HG03060 (cell line): Measurements from ENCODE around the gene PRR7.
"Not testable (repeated sequence)": the region's sequence is repeated elsewhere in the genome, so short reads cannot be mapped to it uniquely, and the experiment has no call there.

Experiments
- ATAC-seq: cut with Tn5 transposase; IDR thresholded peaks from one replicate; pipeline ENCODE4 v1.9.1; 2021; ENCODE audit warnings: low read depth, moderate number of reproducible peaks; ENCODE audit not compliant: unreplicated experiment

Gene PRR7

DNA sequence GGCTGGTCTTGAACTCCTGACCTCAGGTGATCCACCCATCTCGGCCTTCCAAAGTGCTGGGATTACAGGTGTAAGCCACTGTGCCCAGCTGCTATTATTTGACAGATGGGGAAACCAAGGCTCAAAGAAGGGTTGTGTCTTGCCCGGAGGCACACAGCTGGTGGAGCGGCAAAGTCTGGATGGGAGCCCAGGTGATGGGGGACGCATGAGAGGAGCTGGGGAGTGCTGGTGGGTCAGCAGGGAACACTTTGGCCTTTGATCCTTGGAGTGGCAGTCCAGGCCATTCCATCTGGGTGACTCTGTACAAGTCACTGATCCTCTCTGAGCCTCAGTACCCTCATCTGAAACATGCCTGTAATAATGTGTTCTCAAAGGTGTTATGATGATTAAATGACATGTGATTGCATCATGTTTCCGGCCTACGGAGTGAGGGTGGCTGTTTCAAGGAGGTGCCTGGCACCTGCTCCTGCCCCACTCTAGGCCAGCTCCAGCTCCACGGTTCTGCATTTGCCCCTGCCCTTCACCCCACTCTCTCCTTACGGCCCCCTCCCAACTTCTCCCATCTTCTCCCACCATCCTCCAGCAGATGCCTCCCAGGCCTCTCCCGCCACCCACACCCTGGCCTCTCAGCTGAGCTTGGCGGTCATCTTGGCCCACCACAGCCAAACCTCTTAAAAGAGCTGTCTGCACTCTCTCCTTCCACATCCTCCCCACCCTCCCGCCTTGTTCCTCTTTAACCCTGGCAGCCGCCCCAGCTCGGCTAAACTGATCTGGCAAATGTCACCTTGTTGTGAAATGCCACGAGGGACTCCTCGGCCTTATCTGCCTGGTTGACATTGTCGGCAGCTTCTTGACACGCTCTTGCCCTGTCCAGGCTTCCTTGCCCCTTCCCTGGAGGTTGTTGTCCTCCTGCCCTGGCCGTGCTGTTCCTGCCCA lies 32.4 kb downstream of the PRR7 start:
- no peak for ATAC-seq

DNA sequence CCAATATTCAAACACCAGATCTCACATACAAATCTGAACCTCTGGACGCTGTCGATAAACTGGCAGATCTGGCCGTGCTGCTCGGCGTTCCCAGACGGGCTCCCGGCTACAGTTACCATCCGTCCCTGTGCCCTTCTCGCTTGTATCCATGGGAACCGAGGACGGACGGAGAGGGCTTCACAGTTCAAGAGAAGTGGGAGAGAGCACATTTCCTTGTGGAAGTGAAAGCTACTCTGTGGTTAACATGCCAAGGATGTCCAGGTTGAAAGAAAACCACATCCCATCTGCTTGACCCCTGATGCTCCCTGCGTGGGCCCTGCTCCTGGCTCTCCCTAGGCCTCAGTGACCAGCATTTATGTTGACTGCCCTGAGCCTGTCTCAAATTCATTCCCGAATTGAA lies 33.2 kb downstream of the PRR7 start:
- ATAC-seq, result no peak

DNA sequence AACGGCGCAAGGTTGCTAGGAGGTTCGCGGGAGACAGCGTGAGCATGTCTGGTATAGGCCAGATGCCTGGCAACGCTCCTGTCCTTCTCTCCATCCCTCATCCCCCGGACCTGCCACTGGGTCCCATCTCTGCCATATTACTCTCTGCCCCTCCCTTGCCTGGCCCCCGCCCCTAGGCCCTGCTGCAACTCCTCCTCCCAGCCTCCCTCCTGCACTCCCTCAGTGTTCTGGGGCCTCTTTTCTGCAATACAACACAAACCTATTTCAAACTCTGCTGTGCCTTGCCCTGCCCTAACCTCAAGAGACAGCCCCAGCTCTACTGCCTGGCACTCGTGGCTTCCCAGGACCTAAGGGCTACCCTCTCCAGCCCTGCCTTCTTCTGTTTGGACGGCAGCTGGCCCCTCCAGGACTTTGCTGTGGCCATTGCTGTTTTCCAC lies 35.8 kb downstream of the PRR7 start:
- ATAC-seq, result no peak

DNA sequence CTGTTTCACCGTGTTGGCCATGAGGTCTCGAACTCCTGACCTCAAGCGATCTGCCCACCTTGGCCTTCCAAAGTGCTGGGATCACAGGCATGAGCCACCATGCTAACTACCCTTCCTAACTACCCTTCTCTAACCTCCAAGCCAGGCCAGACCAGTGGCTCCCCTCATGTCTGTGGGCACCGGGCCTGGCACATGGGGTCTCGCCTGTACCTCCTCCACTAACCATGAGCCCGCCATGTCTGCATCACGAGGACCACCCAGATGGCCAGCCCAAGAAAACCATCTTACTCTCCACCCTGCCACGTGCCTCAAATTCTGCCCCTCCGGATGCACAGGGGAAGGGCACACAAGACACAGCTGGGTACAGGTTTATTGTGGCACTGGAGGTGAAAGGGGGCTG lies 36.4 kb downstream of the PRR7 start:
- ATAC-seq, result no peak

DNA sequence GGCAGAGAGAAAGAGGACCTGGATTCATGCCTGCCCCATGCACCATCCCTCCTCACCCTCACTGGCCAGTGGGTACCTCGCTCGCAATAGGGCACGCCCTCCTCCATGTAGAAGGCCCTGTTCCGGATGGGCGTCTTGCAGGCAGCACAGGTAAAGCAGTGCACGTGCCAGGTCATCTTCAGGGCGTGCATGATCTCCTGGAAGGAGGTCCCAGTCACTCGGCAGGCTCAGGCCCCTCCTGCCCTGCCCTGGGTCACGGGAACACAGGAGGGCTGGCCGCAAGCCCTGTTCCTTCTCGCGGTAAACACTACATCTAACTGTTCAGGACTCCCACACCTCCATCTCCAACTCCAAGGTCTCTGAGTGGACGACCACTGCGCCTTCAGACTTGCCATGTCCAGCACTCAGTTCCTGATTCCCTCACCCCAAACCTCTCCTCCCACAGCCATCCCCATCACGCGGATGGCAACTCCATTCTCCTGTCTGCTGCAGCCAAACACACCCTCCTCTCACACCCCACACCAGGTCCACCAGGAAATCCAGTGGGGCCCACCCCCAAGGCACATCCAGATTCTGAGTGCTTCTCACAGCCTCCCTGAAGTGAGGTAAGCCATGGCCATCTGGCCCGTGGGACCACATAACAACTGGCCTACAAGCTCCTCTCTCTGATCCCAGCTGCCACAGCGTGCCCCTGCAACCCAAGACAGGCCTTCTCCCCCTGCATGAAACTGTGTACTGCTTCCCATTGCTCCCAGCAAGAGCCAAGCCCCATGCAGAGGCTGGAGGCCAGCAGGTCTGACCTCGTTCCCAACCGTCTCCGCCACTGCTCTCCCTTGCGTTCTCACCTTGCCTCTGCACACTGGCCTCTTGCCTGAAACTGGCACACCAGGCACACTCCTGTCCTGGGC lies 37.6 kb downstream of the PRR7 start:
- ATAC-seq, result no peak

DNA sequence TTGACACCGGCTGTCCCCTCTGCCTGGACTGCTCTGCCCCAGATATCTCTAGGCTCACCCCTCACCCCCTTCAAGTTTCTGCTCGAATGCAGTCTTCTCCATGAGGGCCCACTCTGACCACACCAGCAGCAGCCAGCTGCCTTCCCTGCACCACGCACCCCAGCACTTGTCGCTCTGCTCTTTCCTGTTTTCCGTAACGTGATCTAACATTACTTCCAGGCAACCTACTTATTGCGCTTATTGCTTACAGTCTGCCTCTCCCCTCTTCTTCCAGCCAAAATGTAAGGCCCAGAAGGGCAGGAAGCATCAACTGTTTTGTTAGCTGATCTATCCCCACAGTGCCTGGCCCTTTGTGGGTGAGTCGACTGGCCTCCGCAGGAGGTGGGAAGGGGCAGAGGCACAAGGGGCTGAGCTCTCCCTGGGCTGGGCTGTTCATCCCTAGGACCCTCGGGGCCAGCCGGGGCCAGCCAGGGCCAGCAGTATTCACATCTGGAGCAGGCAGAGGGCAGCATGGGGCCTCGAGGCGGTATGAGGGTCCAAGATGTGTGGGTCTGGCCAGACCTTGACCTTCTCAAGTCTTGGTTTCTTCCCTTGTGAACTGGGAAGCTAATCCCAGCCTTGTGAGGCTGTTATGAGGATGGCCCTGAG lies 38.4 kb downstream of the PRR7 start:
- ATAC-seq, result no peak

DNA sequence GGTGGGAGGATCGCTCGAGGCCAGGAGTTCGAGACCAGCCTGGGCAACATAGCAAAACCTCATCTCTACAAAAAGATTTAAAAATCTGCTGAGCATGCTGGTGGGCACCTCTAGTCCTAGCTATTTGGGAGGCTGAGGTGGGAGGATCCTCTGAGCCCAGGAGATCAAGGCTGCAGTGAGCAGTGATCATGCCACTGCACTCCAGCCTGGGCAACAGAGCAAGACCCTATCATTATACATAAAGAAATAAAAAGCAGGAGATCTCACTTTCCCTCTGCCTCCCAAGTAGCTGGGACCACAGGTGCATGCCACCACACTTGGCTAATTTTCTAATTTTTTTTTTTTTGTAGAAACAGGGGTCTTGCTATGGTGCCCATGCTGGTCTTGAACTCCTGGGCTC lies 39.1 kb downstream of the PRR7 start:
- ATAC-seq, result not testable (repeated sequence)

DNA sequence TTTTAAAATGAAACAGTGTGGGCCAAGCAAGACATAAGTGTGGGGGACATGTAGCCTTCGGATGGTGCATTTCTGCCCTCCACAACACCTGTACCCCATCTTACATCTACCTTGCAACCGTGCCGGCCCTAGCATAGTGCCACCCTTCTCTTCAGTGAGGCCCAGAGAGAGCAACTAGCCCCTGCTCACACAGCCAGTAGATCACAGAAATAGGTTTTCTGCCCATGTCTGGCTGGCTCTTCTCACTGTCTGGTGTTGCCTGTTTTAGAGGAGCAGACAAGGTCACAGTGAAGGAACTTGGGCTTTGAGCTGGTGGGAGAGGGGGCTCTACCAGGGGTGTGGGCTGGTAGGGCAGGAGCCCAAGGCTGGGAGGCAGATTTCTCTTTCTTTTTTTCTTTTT lies 39.6 kb downstream of the PRR7 start:
- no peak for ATAC-seq

DNA sequence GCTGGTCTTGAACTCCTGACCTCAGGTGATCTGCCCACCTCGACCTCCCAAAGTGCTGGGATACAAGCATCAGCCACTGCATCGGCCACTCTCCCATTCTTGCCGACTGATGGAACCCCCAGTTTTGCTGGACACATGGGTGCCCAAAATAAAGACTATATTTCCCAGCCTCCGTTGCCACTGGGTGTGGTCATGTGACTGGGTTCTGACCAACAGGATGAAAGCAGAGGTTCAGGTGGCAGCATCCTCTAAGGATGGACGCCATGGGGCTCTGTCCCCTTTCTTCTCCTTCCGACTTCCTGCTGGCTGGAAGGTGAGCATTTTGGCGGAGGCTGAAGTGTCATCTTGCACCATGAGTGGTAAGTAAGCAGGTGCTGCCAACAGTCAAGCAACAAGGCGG lies 40.5 kb downstream of the PRR7 start:
- ATAC-seq, result no peak

DNA sequence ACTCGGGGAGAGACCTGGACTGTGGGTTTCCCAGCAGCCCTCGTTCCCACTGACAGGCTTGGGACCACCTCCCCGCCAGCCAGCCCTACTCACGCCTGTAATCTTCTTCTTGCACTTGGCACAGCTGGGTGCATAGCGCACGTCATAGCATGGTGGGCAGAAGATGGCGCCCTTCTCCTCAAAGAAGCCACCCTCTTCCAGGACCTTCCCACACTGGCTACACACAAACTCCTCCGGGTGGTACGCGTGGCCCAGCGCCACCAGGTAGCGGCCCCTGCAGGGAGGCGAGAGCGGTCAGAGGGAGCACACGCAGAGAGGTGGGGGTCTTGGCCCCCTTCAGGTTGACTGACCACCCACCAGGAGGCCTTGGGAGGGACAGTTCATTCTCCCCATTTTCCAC lies 41.4 kb downstream of the PRR7 start:
- ATAC-seq, result no peak

DNA sequence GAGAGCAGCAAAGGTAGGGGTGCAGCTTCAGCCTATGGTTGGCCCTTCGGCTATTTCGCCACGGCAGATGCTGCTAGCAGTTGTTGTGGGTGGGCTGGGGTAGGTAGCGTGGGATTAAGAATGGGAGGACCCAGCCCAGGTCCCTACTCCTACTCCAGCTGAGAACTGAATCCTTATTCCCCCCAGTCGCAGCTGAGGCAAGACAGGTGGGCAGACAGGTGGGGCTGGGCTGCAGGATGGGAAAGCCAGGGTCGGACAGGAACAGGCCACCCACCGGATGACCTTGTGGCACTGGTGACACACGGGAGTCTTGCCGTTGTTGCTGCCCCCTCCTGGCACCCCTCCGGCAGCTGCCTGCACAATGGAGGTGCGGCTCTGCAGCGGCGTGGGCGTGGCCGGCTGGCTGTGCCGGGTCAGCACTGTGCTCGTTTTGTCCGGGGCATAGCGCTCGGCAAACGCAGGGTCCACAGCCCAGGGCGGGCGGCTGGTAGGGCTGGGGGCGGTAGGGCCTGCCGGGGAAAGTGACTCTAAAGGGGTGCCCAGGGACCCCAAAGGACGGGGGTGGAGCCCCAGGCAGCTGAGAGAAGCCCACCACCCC lies 42.6 kb downstream of the PRR7 start:
- ATAC-seq, result no peak

DNA sequence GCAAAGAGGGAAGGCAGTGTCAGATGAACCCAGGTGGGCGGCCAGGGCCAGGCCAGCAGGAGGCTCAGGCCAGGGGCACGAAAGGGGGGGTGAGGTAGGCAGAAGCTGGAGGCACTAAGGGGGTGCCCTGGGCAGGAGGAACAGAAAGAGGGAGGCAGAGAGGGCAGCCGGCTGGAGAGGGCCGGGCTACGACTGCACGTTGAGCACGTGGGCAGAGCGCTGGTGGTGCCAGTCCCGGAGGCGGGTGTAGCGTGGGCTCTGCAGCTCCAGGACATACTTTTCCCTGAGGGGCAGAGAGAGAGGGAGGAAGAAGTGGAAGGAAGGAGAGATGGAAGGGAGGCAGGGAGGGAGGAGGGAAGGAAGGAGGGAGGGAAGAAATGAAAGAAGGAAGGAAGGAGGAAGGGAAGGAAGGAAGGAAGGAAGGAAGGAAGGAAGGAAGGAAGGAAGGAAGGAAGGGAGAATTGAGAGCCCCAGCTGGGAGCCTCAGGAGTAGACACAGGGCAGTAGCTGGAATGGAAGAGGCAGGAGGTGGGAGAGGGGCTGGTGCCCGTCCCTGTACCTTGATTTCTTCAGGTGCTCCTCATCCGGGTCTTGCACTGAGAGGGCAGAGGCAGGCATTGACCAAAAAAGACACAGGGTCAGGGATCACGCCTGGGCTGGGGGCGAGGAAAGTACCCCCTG lies 43.8 kb downstream of the PRR7 start:
- ATAC-seq, result no peak

DNA sequence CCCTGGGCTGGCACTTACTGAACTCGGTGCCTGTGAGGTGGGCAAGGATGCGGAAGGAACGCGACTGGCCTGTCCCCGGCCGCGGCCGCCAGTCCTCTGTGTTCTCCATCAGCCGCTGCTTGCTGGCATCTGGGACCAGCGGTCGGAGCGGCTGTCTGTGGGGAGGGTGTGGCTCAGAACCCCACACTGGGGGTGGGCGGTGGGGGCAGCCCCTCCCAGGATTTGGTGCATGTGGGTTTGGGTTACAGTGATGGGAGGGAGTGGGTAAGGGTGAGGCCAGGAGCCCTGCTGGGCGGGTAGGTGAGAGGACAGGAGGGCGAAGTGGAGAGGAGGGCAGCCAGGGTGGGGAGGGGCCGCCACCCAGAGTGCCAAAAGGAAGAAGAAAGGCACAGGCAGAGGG lies 44.4 kb downstream of the PRR7 start:
- ATAC-seq, result no peak

DNA sequence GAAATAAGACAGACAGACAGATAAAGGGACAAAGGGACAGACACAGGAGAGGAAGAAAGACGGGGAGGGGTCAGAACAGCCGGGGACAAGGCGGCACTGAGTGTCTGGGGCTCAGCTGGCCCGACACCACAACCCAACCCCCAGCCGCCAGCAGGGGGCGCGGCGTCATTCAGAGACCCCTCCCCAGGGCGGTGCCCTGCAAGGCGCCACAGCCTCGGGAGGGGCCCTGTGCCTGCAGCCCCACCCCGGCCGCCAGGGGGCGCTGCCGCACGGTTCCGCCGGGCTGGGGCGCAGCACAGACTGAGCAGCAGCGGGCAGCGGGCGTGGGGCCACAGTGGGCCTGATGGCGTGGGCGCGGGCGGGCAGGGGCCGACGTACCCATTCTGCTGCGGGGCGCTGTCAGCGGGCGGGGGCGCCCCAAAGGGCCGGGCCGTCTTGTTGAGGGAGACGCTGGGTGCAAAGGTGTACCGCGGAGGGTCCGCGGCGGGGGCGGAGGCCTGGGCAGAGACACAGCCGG lies 44.9 kb downstream of the PRR7 start:
- ATAC-seq, result no peak

DNA sequence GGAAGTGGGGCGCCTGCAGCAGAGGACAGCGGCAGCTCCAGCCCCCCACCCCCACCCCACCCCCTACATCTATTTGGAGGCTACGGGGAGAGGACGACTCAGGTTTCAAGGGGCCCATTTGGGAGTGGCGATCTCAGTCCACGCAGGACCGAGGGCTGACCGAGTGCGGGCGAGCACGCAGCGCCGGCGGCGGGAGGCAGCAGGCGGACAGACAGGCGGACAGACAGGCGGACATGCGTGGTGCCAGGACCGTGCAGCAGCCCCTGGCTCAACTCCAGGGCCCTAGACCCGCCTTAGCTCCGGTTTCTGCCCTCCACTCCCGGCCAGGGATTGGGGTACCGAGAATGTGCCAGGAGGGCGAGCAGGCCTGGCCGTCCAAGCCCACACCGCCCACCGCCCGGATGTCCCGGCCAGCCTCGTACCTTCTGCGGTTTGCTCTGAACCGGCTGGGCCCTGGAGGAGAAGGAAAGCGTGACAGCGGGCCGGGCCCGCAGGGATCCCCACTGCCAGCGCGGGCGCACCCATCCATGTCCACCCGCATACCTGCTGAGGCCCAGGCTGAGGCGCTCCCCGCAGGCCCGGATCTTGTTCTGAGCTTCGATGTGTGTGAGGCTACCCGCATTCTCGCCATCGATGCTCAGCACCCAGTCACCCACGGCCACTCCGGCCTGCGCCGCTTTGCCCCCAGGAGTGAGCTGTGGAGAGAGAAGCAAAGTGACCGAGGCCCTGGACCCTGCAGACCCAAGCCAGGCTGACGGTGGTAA lies 45.6 kb downstream of the PRR7 start:
- ATAC-seq, result no peak

DNA sequence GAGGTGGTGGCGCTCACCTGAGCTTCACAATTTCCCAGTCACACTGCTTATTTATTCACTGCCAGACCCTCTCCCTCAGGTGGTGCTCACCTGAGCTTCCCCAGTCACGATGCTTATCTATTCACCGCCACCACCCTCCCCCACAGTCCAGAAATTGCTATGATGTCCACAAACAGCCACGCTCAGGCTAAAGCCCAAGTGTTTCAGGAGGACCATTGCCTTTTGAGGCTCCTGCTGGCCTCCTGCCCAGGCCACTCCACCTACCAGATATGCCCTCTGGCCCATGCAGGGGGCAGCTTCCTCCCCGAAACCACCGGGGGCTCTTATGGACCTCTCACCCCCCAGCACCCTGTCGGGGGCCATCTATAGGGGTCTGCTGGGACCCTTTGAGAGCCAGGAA lies 46.2 kb downstream of the PRR7 start:
- no peak for ATAC-seq

DNA sequence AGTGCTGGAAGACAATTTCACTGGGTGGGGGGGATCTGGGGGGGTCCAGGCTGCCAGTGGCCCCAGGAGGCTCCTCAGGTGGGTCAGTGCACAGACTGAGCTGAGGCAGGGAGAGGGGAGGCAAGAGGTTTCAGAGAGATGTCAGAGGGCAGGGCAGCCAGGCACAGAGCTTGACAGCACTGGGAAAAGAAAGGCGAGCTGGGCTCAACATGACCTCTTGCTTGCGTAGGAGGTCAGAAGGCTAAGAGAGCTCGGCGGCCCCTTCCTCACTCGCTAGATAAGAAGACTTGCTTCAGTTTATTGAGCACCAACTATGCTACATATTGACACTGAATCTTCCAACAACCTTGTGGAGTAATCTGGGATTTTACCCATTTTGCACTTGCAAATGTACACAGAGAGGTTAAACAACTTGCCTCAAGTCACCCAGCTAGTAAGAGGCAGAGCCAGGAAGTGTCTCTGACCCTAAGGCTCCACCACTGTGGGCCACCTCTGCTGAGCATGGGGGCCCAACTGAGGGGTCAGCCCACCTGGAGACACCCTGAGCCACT lies 47.3 kb downstream of the PRR7 start:
- no peak for ATAC-seq

DNA sequence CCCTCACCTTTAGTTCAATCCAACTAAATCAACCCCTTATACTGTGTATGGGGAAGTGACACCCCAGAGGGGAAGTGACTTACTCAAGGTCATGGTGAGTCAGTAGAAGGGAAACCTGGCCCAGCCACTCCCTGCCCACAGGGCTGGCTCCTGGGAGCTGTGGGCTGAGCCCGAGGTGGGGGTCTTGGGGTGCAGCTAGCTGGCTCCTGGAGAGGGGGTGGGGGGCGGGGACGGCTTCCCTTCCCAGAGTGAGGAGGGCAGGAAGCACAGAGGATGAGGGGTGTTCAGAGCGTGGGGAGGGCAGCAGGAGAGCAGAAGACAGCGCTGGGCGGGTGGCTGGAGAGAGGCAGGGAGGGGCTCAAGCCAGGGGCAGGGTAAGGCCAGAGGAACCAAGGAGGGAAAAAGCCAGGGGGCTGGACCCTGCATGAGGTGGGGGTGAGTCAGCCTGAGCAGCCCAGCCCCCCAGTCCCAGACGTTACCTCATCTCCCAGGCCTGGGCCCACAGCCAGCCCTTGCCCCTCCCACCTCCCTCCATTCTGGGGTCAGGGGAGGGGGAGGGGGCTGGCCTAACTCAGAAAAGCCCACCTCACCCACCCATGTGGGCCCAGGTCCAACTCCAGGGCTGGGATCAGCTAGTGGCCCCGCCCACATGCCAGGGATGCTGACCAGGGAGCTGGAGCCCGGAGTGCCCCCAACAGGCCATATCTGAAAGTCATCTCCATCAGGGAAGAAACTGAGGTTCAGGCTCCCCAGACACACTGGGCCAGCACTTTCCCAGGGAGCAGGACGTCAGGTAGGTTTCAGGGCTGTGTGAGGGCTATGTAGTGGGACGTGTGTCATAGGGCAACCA lies 48.0 kb downstream of the PRR7 start:
- ATAC-seq, result no peak
